Colon (tissue), 2 donors: ENCODE data around the gene MPZL1.
"Not testable (repeated sequence)": the region's sequence is repeated elsewhere in the genome, so short reads cannot be mapped to it uniquely, and the experiment has no call there.

Source experiments
- FAIRE-seq: peaks from 2 replicates; lab custom pipeline; 2012; peaks lifted over from hg19 to GRCh38; lab: Jason Lieb, UNC
- donor health status: control.
- donor health status: control.

MPZL1 gene

DNA sequence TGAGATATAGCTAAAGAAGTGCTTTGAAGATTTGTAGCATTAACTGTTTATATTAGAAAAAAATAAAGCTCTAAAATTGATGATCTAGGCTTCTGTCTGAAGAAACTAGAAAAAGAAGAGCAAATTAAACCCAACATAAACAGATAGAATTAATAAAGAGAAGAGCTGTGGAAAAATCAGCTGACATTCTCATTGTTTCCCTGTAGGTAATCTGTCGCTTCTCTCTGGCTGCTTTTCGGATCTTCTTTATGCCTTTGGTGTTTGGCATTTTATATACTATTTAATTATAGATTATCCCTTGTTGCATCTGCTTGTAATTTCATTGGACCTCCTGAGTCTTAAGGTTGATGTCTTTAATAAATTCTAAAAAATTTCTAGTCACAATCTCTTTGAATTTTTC lies 59.8 kb downstream of the MPZL1 start:
- no peak for FAIRE-seq

DNA sequence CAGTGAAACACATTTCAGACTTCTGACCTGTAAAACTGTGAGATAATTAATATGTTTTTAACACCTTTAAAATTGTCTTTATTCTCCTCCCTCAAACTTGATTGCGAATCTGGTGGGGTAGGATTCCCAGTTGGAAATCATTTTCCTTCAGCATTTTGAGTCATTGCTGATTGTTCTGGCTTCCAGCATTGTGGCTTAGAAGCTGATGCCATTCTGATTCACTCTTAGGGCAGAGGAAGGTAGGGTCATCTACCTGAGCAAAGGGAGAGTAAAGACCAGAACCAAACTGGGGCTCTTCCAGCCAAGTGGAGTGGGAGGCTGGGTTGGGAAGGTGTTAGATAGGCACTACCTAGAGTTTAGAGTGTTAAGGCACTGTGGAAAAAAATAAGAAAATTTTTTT lies 61.2 kb downstream of the MPZL1 start:
- no peak for FAIRE-seq

DNA sequence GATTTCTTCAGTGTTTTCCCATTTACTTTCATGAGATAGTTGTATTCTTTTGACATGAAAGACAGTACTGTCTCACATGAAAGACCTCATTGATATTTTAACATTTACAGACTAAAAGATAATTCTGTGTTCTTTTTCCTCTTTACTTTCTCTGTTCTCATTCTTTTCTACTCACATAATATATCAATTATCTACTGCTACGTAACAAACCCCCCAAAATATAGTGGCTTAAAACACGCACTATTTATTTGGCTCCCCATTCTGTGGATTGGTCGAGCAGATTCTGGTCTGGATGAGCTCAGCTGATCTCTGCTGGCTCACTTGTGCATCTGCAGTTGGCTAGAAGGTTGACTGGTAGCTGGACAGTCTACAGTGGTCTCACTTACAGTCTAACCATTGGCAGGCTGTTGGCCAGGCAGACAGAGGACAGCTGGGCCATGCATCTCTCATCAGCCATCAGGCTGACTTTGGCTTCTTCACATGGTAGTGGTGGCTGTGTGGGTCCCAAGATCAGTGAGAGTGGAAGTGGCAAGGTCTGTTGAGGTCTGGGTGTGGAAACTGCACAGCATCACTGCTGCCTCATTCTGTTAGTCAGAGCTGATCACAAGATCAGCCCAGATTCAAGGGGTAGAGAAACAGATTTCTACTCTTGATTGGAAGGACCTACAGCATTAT lies 63.2 kb downstream of the MPZL1 start:
- no peak for FAIRE-seq

DNA sequence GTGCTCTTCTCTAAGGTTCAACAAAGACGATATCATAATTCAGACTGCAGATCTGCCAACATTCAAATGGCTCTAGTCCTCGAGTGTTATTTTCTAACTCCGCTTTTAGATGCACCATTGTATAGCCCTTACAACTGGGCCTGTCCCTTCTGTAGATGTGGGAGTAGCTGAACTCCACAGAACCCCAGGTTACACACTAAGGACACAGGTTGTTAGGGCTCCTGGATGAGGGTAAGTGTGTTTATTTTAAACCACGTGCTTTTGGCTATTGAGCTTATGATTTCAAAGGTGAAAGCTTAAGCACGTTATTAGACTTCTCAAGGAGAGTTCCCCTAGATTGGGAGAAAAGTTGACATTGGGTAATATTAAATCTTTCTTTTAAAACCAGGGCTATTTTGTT lies 64.7 kb downstream of the MPZL1 start:
- no peak for FAIRE-seq

DNA sequence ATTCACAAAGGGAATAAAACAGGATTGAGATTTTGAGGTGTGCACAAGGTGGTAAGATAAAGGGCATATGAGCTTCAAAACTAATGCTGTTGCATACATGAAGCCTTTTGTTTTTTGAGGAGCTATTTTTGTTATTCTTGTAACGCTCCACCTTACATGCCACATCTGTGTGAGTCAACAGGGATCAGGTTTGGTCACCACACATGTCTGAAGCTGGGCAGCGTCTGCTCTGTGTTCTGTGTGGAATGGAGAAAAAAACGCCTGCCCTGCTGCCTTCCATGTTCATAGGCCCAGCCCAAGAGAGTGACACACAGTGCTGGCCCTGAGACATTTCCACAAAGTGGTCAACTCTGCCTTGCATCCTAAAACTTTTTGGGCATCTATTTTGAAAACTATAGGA lies 67.7 kb downstream of the MPZL1 start:
- no peak for FAIRE-seq

DNA sequence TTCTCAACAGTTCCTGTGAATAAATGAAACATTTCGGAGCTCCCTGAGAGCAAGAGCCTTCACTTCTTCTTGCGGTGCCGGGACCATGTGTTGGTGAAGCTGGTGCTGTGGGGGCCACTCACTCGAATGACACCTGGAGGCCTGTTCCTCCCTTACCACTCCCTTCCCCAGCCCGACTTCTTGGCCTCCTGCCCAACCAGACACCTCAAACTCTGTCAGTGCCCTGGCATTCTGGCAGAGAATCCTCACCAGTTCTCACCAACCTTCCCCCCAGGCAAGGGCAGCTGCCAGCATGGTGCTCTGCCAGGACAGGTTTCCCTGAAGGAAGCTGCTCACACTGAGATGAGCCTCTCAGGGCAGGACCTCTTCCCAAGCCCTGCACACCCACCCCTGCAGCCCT lies 68.3 kb downstream of the MPZL1 start:
- no peak for FAIRE-seq

DNA sequence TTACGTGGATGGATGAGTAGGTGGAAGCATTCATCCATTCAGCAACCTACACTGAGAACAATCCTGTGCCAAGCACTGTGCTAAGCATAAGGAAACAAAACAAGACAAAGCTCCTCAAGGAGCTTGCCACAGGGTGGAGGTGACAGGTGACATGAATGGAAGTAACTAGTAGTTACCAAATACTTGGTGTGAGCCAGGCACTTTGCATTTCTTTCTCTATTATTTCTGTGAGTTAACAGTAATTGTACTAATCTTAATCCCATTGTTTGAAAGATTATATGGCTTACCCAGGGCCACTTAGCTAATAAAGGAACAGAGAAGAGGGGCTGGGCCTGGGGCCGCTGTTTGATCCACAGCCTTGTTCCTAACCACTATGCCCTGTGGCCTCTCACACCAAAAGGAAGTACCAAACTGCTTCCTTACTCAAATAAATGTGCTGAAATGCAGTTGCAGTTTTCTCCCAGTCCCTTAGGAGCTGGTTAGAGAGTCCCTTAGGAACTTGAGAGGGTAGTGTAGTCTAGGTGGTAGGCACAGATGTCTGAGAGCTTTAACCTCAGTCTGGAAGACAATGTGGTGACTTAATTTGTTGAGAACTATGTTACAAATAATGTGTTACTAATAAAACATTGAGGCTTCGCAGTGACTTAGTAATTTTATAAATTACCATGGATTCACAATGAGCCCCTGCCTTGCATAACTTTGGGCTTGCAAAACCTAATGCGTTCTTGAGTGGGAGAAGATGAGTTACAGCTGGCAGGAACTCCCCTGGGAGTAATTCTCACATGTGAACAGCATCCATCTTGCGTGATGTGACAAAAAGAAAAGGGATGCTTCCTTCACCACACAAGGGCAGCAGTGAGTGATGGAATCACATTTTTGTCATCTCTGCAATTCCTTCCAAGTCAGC lies 69.8 kb downstream of the MPZL1 start:
- no peak for FAIRE-seq

DNA sequence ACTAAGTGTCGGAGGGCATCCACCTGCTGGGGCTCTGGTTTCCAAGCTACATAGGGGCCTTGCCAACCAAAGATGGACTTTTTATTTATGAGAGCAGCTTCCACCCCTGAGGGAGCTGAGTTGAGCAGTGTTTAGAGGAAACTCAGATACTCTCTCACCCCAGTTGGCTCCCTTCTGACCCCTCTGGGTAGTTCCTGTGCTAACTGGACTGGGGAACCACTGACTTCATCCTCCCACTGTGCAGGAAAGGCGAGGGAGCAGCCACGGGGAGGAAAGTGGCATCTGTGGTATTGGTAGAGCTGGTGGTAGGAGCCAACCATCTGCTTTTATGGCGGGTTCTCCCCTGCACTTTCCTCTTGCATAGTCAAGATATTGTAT lies 70.4 kb downstream of the MPZL1 start:
- no peak for FAIRE-seq

GRCh38 chr1:167794043-167794442 lies 72.3 kb downstream of the MPZL1 start:
- no peak for FAIRE-seq

- no peak for FAIRE-seq
Measured at GRCh38 chr1:167795810-167796740, 74.3 kb downstream of the MPZL1 start.

DNA sequence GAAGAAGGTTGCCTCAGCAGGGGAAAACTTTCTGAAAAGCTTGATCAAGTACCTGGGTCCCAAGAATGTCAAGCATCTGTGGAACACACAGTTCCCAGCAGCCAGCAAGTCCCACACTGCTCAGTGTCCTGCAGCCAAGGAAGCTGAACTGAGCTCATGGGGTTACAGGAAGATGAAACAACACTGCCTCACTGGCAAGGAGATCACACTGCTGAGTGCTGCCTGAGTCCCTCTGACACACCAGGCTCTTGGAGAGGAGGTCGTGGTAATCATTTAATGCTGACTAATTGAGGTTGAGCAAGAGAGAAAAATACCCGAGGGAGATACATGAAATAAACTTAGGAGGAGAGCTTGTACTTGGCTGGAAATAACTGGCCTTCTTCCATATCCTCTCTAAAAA lies 75.2 kb downstream of the MPZL1 start:
- no peak for FAIRE-seq

- FAIRE-seq, result no peak
Measured at GRCh38 chr1:167798952-167799351, 77.2 kb downstream of the MPZL1 start.

- FAIRE-seq, result no peak
Measured at GRCh38 chr1:167799747-167800146, 78.0 kb downstream of the MPZL1 start.

GRCh38 chr1:167800251-167800650 lies 78.5 kb downstream of the MPZL1 start:
- no peak for FAIRE-seq

- FAIRE-seq, result no peak
Measured at GRCh38 chr1:167802235-167802634, 80.5 kb downstream of the MPZL1 start.

GRCh38 chr1:167803358-167804207 lies 81.8 kb downstream of the MPZL1 start:
- FAIRE-seq, result no peak

- no peak for FAIRE-seq
Measured at GRCh38 chr1:167805041-167805556, 83.3 kb downstream of the MPZL1 start.

DNA sequence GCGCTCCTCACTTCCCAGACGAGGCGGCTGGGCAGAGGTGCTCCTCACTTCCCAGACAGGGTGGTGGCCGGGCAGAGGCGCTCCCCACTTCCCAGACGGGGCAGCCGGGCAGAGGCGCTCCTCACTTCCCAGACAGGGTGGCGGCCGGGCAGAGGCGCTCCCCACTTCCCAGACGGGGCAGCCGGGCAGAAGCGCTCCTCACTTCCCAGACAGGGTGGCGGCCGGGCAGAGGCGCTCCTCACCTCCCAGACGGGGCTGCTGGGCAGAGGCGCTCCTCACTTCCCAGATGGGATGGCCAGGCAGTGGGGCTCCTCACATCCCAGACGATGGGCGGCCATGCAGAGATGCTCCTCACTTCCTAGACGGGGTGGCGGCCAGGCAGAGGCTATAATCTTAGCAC lies 84.5 kb downstream of the MPZL1 start:
- not testable (repeated sequence) for FAIRE-seq

GRCh38 chr1:167806676-167807075 lies 84.9 kb downstream of the MPZL1 start:
- FAIRE-seq, result not testable (repeated sequence)

DNA sequence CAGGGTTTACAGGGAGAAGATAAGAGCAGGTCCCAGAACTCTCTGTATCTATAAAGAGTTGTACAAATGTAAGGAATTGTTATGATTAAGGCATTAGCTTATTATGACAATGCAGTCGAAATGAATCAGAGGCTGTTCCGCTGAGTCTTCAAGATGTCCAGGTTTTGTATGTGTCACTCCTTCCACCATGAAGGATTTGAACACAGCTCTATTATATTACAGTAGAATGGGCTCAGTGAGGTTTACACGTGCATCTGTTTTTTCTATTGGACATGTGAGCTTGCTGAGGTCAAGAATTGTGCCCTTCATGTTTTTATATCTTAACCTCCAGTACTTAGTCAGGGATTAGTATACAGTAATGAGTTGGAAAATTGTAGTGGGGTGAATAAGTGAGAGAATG lies 86.3 kb downstream of the MPZL1 start:
- FAIRE-seq, result no peak

DNA sequence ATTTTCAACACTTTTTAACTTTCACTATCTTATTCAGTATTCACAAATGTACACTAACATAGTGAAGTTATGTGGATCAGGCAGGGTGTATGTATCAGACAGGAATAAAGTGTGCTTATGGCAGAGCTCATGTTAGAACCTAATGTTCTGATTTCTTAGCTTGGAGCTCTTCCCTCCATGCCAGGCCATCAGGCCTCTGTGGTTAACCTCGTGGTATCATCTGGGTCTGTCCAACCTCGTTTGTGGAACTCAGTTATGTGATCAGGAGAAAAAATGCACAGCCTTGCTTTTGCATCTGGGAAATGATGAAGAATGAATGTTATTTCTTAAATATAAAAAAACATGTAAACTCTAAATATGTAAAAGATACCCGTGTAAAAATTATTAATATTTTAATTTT lies 86.9 kb downstream of the MPZL1 start:
- no peak for FAIRE-seq
